Stomach (tissue), 9 donors: ENCODE measurements around the gene PDXK. TPM values are rescaled to one million over a fixed set of nuclear protein-coding genes. Genes with fewer than 3 reads are reported as not detected.

Experiments used
- DNase-seq, 2 donors: peaks; one replicate each; pipeline versions ENCODE4 v3.0.0 to v3.0.0-alpha.2; 2013 to 2019
- H3K27ac ChIP-seq, 5 donors: fragments of 200-600 bp in 4 of 5; sonication (generic) in 4 of 5; one replicate each; pipeline ENCODE4 v1.5.1; 2013 to 2019; ENCODE audit warnings: mild to moderate bottlenecking in 1 of 5, moderate library complexity in 1 of 5
- H3K27me3 ChIP-seq, 3 donors: fragments of 200-600 bp; sonication (generic); one replicate each; pipeline ENCODE4 v1.5.1; 2017 to 2019; ENCODE audit warnings: mixed run types in 1 of 3
- H3K36me3 ChIP-seq, 4 donors: fragments of 200-600 bp; sonication (generic); 1 replicate in 3 of 4; 2 replicates in 1 of 4; pipeline ENCODE4 v1.5.1; 2016 to 2019
- H3K4me1 ChIP-seq, 4 donors: fragments of 200-600 bp; sonication (generic); one replicate each; pipeline ENCODE4 v1.5.1; 2016 to 2019
- H3K4me3 ChIP-seq, 4 donors: fragments of 200-600 bp; sonication (generic) in 3 of 4; one replicate each; pipeline ENCODE4 v1.5.1; 2016 to 2019; ENCODE audit warnings: mild to moderate bottlenecking in 1 of 4
- H3K9me3 ChIP-seq, 4 donors: fragments of 200-600 bp; sonication (generic); one replicate each; pipeline ENCODE4 v1.5.1; 2016 to 2019
- CTCF ChIP-seq, 7 experiments: fragments of 450-650 bp in 4 of 7; fragments of 200-600 bp in 3 of 7; sonication (generic) in 3 of 7; IDR thresholded peaks; one replicate each; pipeline ENCODE4 v1.5.1; 2016 to 2019; ENCODE audit warnings: antibody characterized with exemption in 7 of 7, control low read depth in 2 of 7, mild to moderate bottlenecking in 1 of 7
- EP300 ChIP-seq: sonication (generic); formaldehyde crosslinking; IDR thresholded peaks from one replicate; pipeline ENCODE4 v1.6.1; 2017; ENCODE audit warnings: antibody characterized with exemption
- POLR2A ChIP-seq, 4 donors: fragments of 450-650 bp; IDR thresholded peaks; one replicate each; pipeline ENCODE4 v1.6.1; 2016; ENCODE audit warnings: antibody characterized with exemption in 4 of 4, control low read depth in 2 of 4, mild to moderate bottlenecking in 1 of 4, moderate library complexity in 1 of 4
- POLR2AphosphoS5 ChIP-seq, 3 donors: sonication (generic); formaldehyde crosslinking; IDR thresholded peaks; one replicate each; pipeline ENCODE4 v1.6.1; 2016; ENCODE audit warnings: antibody characterized with exemption in 3 of 3
- WGBS, 5 donors: extraction: QIAGEN DNeasy Blood & Tissue Kit in 3 of 5; methylation state at CpG; one replicate each; pipeline versions ENCODE4 v1.1.5 to v1.1.7; 2013 to 2018; 5-methylcytosine and 5-hydroxymethylcytosine counted together
- intact Hi-C: fragments of 100-400 bp; cut with DNase I; formaldehyde crosslinking; loops from one replicate; pipeline ENCODE4 v1.15.1; 2023; ENCODE audit warnings: low total_unique reads
- polyA plus RNA-seq, 3 donors: library from polyadenylated mRNA; stranded (reverse); fragments of 200-250 nt; gene quantifications; one replicate each; pipeline ENCODE4 v1.2.3, GENCODE V29; 2013
- total RNA-seq, 5 donors: library from RNA; depleted of rRNA; stranded (reverse); fragments of >200 nt; gene quantifications; one replicate each; pipeline versions ENCODE4 v1.1.0 to v1.2.3, GENCODE V29; 2014 to 2016
- donor health status: healthy with polysubstance abuse.
- donor health status: Bipolar disorder and iron deficiency.
- donor health status: healthy.

Gene PDXK
- total and polyA plus RNA-seq, 8 donors: 36.7 to 139 (median 52.3) TPM

- no peak for DNase-seq
- intact Hi-C loops: loop anchor here (5.0 kb wide), 1 partner anchor 35 kb away; no protein-coding TSS in a partner anchor
Observed at GRCh38 chr21:43731891-43732711, 13.2 kb downstream of the PDXK start.

GRCh38 chr21:43733060-43733459 is 14.1 kb downstream of the PDXK start:
- 32 to 74% (median 48%) methylated on average over 9 to 10 of the region's 10 CpGs for WGBS, 5 donors
- Histone ChIP-seq H3K4me1 (peaks cover 35 to 80% (median 63%) of the 10 kb centered on the region in 4 donors), H3K27ac (peak overlapping the region; percentile 59 to 82 (median 68)), H3K36me3 (peaks cover 0 to 38% (median 28%) of the 10 kb centered on the region in 4 donors), H3K9me3 (no peaks in the 10 kb centered on the region), H3K27me3 (no peaks in the 10 kb centered on the region), H3K4me3 (no peak overlapping the region)
- DNase-seq: no peak
- no peak for TF ChIP-seq EP300
- no peak for TF ChIP-seq POLR2A (IDR thresholded peaks at IDR 0.05)
- TF ChIP-seq CTCF (IDR thresholded peaks at IDR 0.05): no peak
- TF ChIP-seq POLR2AphosphoS5 (IDR thresholded peaks at IDR 0.05): no peak
- intact Hi-C loops: loop anchor here (5.0 kb wide), 1 partner anchor 34 kb away; no protein-coding TSS in a partner anchor

More at GRCh38 chr21:43731891-43732711, 13.2 kb downstream of the PDXK start:
- no peaks in the 10 kb centered on the region for H3K9me3 ChIP-seq
- H3K27me3 ChIP-seq: no peaks in the 10 kb centered on the region
- 69 to 88% (median 85%) methylated on average over 23 of the region's 23 CpGs for WGBS, 5 donors
- peak overlapping the region in 3 of 5 donors; percentile 9 to 76 (median 23) for H3K27ac ChIP-seq
- no peak overlapping the region for H3K4me3 ChIP-seq
- peaks cover 0 to 29% (median 18%) of the 10 kb centered on the region in 4 donors for H3K36me3 ChIP-seq
- TF ChIP-seq POLR2A (IDR thresholded peaks at IDR 0.05): no peak
- no peak for TF ChIP-seq EP300
- TF ChIP-seq CTCF (IDR thresholded peaks at IDR 0.05): no peak
- no peak for TF ChIP-seq POLR2AphosphoS5 (IDR thresholded peaks at IDR 0.05)
- peaks cover 44 to 82% (median 68%) of the 10 kb centered on the region in 4 donors for H3K4me1 ChIP-seq

- intact Hi-C loops: loop anchor here (5.0 kb wide), 1 partner anchor 34 kb away; no protein-coding TSS in a partner anchor
- WGBS, 5 donors: 38 to 63% (median 46%) methylated on average over 15 of the region's 15 CpGs
- Histone ChIP-seq H3K9me3 (no peaks in the 10 kb centered on the region), H3K27me3 (no peaks in the 10 kb centered on the region), H3K27ac (peak overlapping the region; percentile 59 to 82 (median 68)), H3K36me3 (peaks cover 0 to 44% (median 30%) of the 10 kb centered on the region in 4 donors), H3K4me3 (peak overlapping the region in 1 of 4 donors; percentile 10), H3K4me1 (peaks cover 30 to 75% (median 59%) of the 10 kb centered on the region in 4 donors)
- no peak for DNase-seq
- TF ChIP-seq POLR2A (IDR thresholded peaks at IDR 0.05): no peak
- TF ChIP-seq EP300: no peak
- TF ChIP-seq POLR2AphosphoS5 (IDR thresholded peaks at IDR 0.05): no peak
- TF ChIP-seq CTCF (IDR thresholded peaks at IDR 0.05): no peak
Observed at GRCh38 chr21:43733529-43734071, 14.7 kb downstream of the PDXK start.

GRCh38 chr21:43734131-43734927 is 15.4 kb downstream of the PDXK start:
- H3K4me3 ChIP-seq: no peak overlapping the region
- TF ChIP-seq POLR2A (IDR thresholded peaks at IDR 0.05) (no peak), POLR2AphosphoS5 (IDR thresholded peaks at IDR 0.05) (peak in 2 of 3 donors; percentile 22 to 69), EP300 (no peak)
- H3K36me3 ChIP-seq: peaks cover 0 to 50% (median 30%) of the 10 kb centered on the region in 4 donors
- peak overlapping the region; percentile 59 to 82 (median 68) for H3K27ac ChIP-seq
- intact Hi-C loops: loop anchor here (5.0 kb wide), 1 partner anchor 33 kb away; no protein-coding TSS in a partner anchor
- H3K9me3 ChIP-seq: no peaks in the 10 kb centered on the region
- no peaks in the 10 kb centered on the region for H3K27me3 ChIP-seq
- peak; percentile 77 to 83 for DNase-seq
- 33 to 55% (median 40%) methylated on average over 19 to 25 of the region's 25 CpGs for WGBS, 5 donors
- peaks cover 23 to 68% (median 51%) of the 10 kb centered on the region in 4 donors for H3K4me1 ChIP-seq
